Amniotic stem cell (primary cell): Measurements from ENCODE around the gene CDKN3.
"Not testable (repeated sequence)": the region's sequence is repeated elsewhere in the genome, so short reads cannot be mapped to it uniquely, and the experiment has no call there.

Source experiments
- DNase-seq: peaks from one replicate; lab custom pipeline; 2025; lab: John Stamatoyannopoulos, UW

The CDKN3 gene

DNA sequence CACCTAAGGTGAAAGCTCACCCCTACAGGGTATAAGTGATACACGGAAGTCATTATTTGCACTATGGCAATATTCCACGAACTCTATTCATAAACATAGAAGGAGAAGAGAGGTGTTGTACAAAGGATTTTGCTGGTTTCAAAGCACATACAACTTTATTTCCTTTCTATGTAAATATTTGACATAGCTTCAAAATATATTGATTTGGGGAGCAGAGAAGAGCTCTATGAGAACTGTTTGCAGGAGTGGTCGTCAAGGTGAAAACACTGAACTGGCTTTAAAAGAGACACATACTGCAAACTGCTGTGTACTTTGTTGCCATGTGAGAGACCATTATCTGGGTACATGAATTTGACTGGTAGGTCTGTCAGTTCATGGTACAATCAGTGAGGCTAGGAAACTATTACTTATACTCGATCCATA, 27.7 kb downstream of the CDKN3 start:
- DNase-seq = no peak

DNA sequence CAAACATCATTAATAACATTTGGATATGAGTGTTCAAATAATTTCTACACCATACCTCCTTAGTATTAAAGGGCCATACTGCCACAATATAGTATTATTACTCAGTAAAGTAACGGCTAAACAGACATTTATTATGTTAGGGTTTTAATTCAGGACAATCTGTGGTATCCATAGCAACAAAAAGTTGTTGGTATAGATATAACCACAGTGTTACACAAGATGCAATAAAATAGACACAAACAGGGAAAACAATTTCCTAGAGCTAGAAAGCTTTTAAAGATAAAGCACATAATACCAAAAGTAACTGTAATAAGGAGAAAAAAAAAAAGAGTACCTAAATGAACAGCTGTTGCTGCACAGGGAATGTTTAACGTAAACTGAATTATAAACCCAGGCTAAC, 28.3 kb downstream of the CDKN3 start:
- DNase-seq = no peak

DNA sequence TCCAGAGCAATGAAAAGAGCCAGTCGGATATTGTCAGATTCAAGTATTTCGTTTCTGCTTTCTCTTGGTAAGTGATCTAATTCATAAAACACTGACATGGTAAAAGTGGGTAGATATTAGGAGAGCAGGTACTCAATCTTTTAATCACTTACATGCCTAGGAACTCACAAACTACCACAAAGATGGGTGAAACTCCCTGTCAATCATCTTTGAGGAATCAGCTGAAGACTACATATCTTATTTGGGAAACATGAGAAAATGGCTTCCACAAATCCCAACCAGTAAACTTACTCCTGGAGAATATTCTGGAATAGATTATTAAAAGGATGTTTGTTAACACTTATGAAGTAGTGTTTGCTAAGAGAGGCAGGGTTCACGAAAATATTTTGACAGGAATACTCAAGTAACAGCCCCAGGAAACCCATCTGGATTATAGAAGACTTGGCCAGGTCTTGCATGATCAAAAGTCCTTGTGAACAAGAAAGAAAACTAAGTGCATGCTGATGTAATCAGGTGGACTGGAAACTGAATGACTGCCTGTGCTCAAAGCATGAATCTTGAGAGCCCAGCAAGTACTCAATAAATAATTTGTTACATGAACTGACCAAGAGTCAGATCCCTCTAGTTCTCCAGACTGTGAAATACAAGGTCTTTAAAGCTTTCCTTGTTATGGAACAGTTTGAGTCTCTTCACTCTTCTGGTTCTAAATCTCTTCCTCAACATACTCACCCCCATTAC, 28.9 kb downstream of the CDKN3 start:
- no peak for DNase-seq

DNA sequence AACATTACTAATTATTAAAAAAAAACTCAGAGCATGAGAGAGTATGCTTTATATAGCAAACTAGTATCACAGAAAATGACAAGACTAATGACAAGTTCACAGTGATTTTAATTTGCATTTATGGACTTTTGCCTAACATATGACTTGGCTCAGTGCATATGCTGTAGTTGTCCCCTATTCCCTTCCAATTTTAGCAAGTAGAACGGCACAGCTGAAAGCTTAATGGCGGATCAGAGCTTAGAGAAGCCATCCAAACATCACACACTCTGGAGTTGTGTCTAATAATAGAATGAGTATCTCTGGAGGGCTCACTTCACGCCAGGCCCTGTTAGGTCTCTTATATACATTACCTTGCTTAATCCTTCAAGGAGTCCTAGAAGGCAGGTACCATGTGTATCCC, 31.1 kb downstream of the CDKN3 start:
- DNase-seq = no peak

DNA sequence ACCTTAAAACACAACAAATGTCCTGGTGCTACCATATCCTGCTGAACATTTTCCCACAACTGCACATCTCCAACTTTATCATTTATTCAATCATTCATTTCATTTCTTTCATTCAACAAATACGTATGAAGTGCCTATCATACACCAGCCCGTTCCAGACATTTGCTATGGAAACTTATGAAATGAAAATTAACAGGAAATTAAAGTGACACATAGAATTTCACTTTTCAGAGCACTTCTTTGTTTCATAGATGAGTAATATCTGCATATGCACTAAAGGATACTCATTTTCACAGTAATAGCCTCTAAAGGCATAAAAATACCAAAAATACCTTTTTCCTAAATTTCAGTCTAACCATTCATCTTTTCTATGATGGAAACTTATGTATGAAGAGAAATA, 31.7 kb downstream of the CDKN3 start:
- DNase-seq = no peak

DNA sequence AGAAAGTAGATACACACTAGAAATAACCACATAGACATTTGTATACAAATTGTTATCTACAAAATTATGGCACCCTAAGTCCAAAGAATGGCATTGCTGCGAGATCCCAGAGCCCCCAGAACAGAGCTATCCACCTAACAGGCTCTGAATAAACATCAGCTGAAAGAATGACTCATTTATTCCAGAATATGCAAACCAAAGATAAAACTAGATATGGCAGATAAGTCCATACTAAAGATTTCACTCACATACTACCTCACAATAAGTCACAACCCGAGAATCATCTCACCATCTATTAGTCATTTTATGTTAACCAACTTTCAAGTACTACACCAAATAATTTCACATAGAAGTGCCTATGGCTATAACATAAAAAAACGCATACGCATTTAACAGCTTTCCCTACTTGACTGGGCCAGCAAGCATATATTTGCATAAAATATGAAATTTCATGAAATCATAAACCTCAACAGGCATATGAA, 38.7 kb downstream of the CDKN3 start:
- DNase-seq = peak; percentile 22

DNA sequence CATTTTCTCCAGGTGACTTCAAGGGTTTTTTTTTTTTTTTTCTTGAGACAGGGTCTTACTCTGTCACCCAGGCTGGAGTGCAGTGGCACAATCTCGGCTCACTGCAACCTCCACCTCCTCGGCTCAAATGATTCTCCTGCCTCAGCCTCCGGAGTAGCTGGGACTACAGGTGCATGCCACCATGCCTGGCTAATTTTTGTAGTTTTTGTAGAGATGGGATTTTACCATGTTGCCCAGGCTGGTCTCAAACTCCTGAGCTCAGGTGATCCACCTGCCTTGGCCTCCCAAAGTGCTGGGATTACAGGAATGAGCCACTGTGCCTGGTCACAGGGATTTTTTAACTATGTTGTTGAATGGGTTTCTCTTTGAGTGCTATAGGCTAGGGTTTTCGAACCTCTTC, 41.1 kb downstream of the CDKN3 start:
- not testable (repeated sequence) for DNase-seq

DNA sequence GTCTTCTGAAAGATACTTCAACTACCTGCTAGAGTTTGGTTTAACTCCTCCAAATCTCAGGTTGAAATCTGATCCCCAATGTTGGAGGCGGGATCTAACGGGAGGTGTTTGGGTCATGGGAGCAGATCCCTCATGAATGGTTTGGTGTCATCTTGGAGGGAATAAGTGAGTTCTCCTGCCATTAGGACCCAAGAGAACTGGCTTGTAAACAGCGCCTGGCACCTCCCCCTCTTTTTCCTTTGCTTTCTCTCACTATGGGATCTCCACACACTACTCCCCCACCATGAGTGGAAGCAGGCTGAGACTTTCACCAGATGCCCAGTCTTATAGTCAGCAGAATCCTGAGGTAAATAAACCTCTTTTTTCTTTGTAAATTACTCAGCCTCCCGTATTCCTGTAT, 41.9 kb downstream of the CDKN3 start:
- DNase-seq = no peak

DNA sequence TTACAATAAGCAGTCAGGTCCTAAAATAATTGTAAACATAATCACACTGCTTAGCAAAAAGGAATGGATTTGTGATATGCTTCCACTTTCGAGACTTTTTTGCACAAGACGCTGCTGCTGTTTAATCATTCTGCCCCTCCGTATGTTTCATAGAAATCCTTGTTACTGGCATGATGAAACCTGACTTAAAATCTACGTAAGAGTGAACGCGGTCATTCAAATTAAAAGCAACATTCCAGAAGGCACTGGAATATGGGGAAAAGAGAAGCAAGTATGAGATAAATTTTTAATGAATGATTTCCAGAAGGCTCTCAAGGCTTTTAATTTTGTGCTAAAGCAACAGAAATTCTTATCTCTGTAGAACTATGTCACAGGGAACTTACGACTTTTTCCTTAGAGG, 43.2 kb downstream of the CDKN3 start:
- DNase-seq = no peak

DNA sequence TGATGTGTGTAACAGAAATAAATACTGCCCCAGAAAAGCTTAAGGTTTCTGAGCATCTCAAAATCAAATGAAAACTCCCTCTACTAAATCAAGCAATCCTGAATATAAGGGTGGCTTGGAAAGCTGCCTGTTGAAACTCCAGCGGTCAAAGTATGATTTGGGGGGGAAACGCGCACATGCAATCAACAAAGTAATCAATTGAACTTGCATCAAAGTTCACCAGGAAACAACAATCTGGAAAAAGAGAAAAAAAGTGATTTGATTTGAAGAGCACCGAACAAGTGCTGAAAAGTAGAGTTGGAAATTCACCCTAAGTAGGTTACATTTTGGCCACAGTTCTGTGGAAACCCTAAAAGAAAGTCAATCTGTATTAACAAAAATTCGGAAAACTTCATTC, 43.7 kb downstream of the CDKN3 start:
- DNase-seq = no peak

DNA sequence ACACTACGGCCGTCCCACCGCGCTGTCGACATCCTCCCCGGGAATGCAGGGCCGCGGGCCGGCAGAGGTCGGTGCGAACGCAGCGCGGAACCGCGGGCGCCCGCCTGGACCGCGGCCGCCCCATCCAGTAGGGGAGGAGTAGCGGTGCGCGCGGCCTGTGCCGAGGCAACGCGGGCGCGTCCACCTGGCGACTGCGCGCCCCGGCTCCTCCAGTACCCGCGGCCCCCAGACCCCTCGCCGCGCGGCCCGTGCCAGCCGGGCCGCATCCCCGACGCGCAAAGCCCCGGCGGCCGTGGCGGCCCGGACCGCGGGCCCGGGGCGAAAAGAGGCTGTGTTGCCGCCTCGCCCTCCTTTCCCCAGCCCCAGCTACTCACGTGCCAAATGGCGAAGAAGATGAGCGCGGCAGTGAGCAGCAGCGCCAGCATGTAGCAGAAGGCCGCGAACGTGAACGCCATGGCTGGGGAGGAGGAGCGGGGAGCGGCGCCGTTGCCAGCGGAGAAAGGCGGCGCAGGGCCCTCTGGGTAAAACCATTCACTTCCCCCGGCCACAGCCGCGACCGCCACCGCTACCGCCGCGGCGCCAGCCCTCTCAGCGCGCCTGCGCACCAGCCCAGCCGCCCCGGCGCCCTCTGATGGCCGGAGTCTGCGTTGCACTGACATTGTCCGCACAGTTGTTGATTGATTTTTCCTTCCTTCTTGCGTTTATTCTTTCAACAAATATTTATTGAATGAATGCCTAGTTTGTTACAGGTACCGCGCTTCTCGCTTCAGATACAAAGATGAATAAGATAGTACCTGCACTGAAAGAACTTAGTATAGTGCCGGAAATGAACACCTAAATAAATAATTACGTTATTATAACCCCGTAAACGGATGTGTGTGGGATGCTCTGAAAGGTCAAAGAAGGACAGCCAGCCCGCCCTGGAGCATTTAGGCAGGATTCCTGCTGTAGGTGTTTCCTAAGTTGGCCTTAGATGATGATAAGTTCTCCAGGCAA, 44.4 kb downstream of the CDKN3 start, which contains the start of gene CNIH1:
CNIH1 (minus strand) TSS at position 502 of the 996 bp plus-strand sequence; CDS start at position 455, 47 bp downstream.
- peak; percentile 73 for DNase-seq

DNA sequence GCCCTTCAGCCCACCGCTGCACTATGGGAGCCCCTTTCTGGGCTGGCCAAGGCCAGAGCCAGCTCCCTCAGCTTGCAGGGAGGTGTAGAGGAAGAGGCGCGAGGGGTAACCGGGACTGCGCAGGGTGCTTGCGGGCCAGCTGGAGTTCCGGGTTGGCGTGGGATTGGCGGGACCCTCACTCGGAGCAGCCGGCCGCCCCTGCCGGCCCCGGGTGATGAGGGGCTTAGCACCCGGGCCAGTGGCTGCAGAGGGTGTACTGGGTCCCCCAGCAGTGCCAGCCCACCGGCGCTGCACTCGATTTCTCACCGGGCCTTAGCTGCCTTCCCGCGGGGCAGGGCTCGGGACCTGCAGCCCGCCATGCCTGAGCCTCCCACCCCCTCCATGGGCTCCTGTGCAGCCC, 46.2 kb downstream of the CDKN3 start:
- not testable (repeated sequence) for DNase-seq

DNA sequence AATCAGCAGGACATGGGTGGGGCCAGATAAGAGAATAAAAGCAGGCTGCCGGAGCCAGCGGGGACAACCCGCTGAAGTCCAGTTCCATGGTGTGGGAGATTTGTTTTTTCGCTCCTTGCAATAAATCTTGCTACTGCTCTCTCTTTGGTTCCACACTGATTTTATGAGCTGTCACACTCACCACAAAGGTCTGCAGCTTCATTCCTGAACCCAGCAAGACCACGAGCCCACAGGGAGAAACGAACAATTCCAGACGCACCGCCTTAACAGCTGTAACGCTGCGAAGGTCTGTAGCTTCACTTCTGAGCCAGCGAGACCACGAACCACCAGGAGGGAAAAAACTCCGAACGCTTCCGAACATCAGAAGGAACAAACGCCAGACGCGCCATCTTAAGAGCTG, 47.2 kb downstream of the CDKN3 start:
- DNase-seq = no peak

DNA sequence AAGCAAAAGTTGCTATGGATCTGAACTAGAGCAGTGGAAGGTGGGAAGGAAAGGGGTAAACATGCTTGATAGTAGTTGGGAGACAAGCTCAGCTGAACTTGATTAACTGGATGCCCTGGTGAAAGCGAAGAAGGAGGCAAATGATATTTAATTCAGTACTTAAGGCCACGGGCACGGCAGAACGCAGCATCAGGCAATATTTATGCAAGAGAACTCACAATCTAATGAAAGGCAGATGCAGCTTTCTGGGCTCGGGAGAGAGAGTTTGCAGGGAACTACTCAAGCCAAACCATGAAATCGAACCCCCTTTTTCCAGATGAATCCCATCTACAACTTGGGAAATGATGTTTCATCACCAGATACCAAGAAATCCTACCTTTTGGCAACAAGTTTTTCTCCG, 47.9 kb downstream of the CDKN3 start:
- DNase-seq = no peak

DNA sequence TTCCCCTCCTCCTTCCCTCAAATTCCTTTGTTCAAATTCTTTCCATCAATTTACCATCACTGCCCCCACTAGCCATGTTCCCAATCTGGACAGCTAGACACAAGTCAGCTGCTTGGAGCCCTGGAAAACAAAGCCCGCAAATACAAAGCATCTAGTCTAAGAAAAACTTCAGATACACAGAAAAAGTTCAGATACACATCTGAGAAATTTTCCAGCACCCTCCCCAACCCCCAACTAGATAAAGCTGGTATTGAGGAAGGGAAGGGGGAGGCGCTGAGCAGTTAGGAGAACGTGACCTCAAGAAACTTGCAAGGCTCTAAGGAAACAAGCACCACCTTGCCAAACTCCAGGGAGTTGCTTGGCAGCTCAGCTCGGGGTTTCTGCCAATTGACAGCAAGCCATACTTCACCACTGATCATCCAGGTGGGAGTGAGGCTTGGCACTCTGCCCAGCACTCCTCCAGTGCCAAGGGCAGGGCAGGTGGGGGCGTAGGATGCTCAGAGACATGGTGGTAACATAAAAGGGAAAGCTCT, 49.4 kb downstream of the CDKN3 start:
- no peak for DNase-seq

DNA sequence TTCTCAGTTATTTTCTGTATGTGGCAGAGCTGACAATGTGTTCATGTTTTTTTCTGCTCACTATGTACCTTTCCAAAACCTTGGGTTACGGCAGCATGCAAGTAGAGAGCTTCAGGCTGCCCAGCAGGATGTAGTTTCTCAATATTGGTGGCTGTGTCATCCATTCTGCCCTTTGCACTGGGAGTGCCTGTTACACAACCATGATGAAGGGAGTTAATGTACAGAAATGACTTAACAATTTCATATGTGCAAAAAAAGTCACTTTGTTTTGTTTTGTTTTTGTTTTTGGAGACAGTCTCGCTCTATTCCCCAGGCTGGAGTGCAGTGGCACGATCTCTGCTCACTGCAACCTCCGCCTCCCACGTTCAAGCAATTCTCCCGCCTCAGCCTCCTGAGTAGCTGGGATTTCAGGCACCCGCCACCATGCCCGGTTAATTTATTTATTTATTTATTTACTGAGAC, 50.5 kb downstream of the CDKN3 start:
- no peak for DNase-seq

DNA sequence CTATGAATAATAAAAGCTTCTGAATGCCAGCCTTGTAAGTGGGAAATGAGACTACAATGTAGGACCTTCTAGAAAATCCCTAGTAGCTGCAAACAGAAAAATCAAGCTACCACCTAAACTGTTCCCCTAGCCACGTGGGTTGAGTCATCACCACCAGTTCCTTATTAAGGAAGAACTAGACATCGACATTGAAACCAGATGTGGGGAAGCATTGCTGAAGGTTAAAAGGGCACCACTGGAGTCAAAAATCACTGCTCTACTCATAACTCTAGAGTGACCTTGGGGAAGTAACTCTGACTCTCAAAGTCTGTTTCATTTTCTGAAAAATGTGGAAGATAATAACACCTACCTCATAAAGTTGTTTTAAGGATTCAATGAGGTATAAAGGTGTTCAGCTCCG, 53.7 kb downstream of the CDKN3 start:
- DNase-seq = peak; percentile 36

DNA sequence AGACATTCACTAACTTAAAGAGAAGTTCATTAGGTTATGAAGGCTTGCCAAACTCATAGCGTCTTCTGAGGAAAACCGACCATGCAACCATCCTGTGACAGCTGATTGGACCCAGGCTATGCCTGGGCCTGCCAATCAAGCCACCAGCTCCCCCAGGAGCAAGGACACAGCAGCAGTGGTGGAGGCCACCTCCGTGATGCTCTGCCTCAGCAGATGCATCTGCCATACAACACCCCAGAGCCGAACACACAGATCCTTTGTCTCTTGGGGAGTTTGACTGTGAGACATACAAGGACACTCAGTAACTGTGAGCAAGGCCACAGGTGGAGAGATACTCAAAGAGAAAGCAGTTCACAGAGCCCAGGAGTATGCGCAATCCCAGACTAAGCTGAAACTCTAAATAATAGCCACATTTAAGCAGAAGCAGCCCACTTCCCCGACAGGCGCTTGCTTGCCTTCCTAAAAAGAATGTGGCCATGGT, 54.4 kb downstream of the CDKN3 start:
- no peak for DNase-seq

DNA sequence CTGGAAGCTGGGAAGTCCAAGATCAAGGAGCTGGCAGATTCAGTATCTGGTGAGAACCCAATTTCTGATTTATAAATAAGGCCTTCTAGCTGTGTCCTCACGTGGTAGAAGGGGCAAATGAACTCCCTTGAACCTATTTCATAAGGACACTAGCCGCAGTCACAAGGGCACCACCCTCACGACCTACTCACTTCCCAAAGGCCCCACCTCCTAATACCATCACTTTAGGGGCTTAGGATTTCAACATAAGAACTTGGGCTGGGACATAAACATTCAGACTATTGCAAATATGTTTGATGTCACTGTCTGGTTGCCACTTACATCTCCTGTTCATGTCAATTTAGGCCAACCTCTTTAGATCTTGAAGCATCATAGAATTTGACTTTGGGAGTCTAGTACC, 55.2 kb downstream of the CDKN3 start:
- no peak for DNase-seq

DNA sequence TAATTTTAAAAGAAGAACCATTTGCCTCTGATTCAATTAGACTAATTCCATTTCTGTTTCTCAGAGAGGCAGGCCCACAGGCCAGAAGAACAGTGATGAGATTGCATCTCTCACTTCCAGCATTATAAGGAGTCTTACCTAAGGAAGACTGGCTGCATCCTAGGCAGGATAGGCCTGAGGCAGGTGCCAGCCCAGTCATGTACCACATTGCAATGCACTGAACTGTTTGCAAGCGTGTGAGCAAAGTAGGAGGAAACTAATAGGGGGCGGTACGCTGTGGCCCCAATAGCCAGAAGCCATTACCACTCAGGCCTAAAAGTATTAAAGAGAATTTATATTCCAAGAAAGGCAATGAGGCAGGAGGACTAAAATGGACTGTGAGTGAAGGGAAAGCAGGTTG, 56.4 kb downstream of the CDKN3 start:
- no peak for DNase-seq

DNA sequence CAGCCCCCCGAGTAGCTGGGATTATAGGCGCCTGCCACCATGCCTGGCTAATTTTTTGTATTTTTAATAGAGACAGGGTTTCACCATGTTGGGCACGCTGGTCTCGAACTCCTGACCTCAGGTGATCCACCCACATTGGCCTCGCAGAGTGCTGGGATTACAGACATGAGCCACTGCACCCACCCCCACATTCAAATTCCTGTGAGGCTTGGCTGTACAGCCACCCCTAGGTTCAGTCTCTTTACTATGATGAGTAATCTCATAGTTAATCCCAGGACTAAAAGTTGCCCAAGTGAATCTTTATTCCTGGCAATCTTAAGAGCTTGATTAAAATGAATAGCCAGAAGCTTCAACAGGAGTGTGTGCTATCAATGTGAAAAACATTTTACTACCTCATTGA, 57.2 kb downstream of the CDKN3 start:
- not testable (repeated sequence) for DNase-seq

DNA sequence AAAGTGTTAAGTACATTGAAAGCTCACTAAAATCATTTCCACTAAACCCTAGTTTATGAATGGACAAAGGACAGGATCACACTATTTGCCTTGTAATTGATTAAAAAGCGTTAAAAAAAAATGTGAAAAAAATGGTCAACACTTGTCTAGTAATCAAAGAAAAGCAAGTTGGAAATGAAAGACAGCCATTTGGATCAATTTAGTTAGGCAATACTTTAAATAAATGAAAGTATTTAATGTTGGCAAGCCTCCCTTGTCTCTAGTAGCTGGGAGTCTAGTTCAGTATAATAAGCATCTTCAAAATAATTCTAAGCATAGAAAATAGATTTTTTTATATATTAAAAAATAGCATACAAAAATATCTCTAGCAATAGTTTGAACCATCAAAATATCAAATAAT, 58.6 kb downstream of the CDKN3 start:
- DNase-seq = no peak
